SK-N-SH (cell line): ENCODE data around the gene ANK3. TPM values are rescaled to one million over a fixed set of nuclear protein-coding genes. Genes with fewer than 3 reads are reported as not detected.

Experiments
- CTCF ChIA-PET: fragments of 300-600, 350-600 bp; formaldehyde crosslinking; extraction: SDS; loops from one replicate; lab custom pipeline; 2021; lab: Yijun Ruan, JAX
- POLR2A ChIA-PET: fragments of 350-600 bp; sonication (Branson Sonifier 250); formaldehyde crosslinking; extraction: SDS; loops from one replicate; lab custom pipeline; 2020; ENCODE audit warnings: antibody characterized with exemption, inconsistent platforms; lab: Yijun Ruan, JAX
- DNase-seq: peaks from one replicate; pipeline ENCODE4 v3.0.0; 2012
- H2AFZ ChIP-seq: fragments of 200-600 bp; sonication (generic); 2 replicates; pipeline ENCODE4 v1.8.1; 2016; ENCODE audit warnings: antibody characterized with exemption, mild to moderate bottlenecking, low read depth
- H3F3A ChIP-seq: fragments of 200-600 bp; sonication (generic); replicated peaks from 2 replicates; pipeline ENCODE3; 2016; ENCODE audit warnings: antibody characterized with exemption, mild to moderate bottlenecking; ENCODE audit not compliant: insufficient read depth
- H3K27ac ChIP-seq, 2 experiments: fragments of 200-500 bp in 1 of 2; fragments of 200-600 bp in 1 of 2; sonication (Bioruptor generic) in 1 of 2; sonication (generic), shearing (Covaris generic) in 1 of 2; 2 replicates each; pipeline versions ENCODE4 v1.5.1 to v1.6.1; 2014 to 2016; ENCODE audit warnings: low read depth in 2 of 2, inconsistent platforms in 1 of 2, low read length in 1 of 2, mild to moderate bottlenecking in 1 of 2, mixed read lengths in 1 of 2
- H3K27me3 ChIP-seq: fragments of 200-600 bp; sonication (generic), shearing (Covaris generic); 2 replicates; pipeline ENCODE4 v1.6.1; 2016; ENCODE audit warnings: mixed run types; ENCODE audit not compliant: insufficient read depth
- H3K36me3 ChIP-seq, 2 experiments: fragments of 200-500 bp in 1 of 2; fragments of 200-600 bp in 1 of 2; sonication (Bioruptor generic) in 1 of 2; sonication (generic) in 1 of 2; replicated peaks in 1 of 2; 2 replicates each; pipeline versions ENCODE3 to v1.5.1; 2014 to 2016; ENCODE audit warnings: low read length in 1 of 2, mild to moderate bottlenecking in 1 of 2; ENCODE audit not compliant: insufficient read depth in 2 of 2, control insufficient read depth in 1 of 2
- H3K4me1 ChIP-seq, 2 experiments: fragments of 200-500 bp in 1 of 2; fragments of 200-600 bp in 1 of 2; sonication (Bioruptor generic) in 1 of 2; sonication (generic), shearing (Covaris generic) in 1 of 2; 2 replicates each; pipeline versions ENCODE4 v1.5.1 to v1.6.1; 2014 to 2016; ENCODE audit warnings: low read depth in 1 of 2, low read length in 1 of 2, mixed run types in 1 of 2; ENCODE audit not compliant: insufficient read depth in 2 of 2, control insufficient read depth in 1 of 2
- H3K4me2 ChIP-seq: fragments of 200-600 bp; sonication (generic), shearing (Covaris generic); 2 replicates; pipeline ENCODE4 v1.6.1; 2017; ENCODE audit warnings: mixed run types
- H3K4me3 ChIP-seq, 2 experiments: fragments of 200-500 bp in 1 of 2; fragments of 200-600 bp in 1 of 2; sonication (Bioruptor generic) in 1 of 2; sonication (generic), shearing (Covaris generic) in 1 of 2; 2 replicates each; pipeline versions ENCODE4 v1.5.1 to v1.8.1; 2014 to 2016; ENCODE audit warnings: low read depth in 2 of 2, inconsistent platforms in 1 of 2, low read length in 1 of 2, mild to moderate bottlenecking in 1 of 2, mixed read lengths in 1 of 2, moderate library complexity in 1 of 2
- H3K79me2 ChIP-seq: fragments of 200-600 bp; sonication (generic); 2 replicates; pipeline ENCODE4 v1.8.1; 2017; ENCODE audit warnings: mild to moderate bottlenecking; ENCODE audit not compliant: insufficient read depth
- H3K9ac ChIP-seq: fragments of 200-600 bp; sonication (generic); 2 replicates; pipeline ENCODE4 v1.6.1; 2017; ENCODE audit warnings: mixed run types
- H3K9me2 ChIP-seq: fragments of 200-600 bp; sonication (generic); 2 replicates; pipeline ENCODE4 v1.6.1; 2017; ENCODE audit warnings: mixed run types
- H3K9me3 ChIP-seq: fragments of 200-600 bp; sonication (generic); 2 replicates; pipeline ENCODE4 v1.6.1; 2017; ENCODE audit warnings: mixed run types, mild to moderate bottlenecking, moderate library complexity
- H4K20me1 ChIP-seq: fragments of 200-600 bp; sonication (generic); 2 replicates; pipeline ENCODE4 v1.6.1; 2017; ENCODE audit warnings: mild to moderate bottlenecking, mixed run types; ENCODE audit not compliant: insufficient read depth
- CTCF ChIP-seq: fragments of 200-600 bp; sonication (generic); IDR thresholded peaks from 2 replicates; pipeline ENCODE4 v1.6.1; 2017; ENCODE audit warnings: antibody characterized with exemption, mild to moderate bottlenecking, moderate library complexity
- FOXM1 ChIP-seq: IDR thresholded peaks from 2 replicates; pipeline ENCODE4 v1.4.0; 2012; ENCODE audit warnings: low read depth, mild to moderate bottlenecking
- GATA2 ChIP-seq: sonication (generic); formaldehyde crosslinking; IDR thresholded peaks from 2 replicates; pipeline ENCODE4 v1.5.0; 2020; ENCODE audit warnings: mild to moderate bottlenecking, missing genetic modification reagents
- JUND ChIP-seq: IDR thresholded peaks from 2 replicates; pipeline ENCODE4 v1.4.0; 2012
- NFIC ChIP-seq: IDR thresholded peaks from 2 replicates; pipeline ENCODE4 v1.4.0; 2012; ENCODE audit warnings: borderline replicate concordance
- NRF1 ChIP-seq: IDR thresholded peaks from 2 replicates; pipeline ENCODE4 v1.6.1; 2012; ENCODE audit warnings: low read depth, mild to moderate bottlenecking, low read length
- POLR2AphosphoS5 ChIP-seq: IDR thresholded peaks from 2 replicates; pipeline ENCODE4 v1.6.1; 2012; ENCODE audit warnings: low read depth, low read length
- RAD21 ChIP-seq: IDR thresholded peaks from 2 replicates; pipeline ENCODE4 v1.6.1; 2012; ENCODE audit warnings: mild to moderate bottlenecking, low read length
- TAF1 ChIP-seq: IDR thresholded peaks from 2 replicates; pipeline ENCODE4 v1.6.1; 2012; ENCODE audit warnings: low read depth, mild to moderate bottlenecking, low read length, moderate library complexity, borderline replicate concordance
- USF2 ChIP-seq: fragments of 150-350 bp; IDR thresholded peaks from 2 replicates; pipeline ENCODE4 v1.6.1; 2017; ENCODE audit warnings: antibody characterized with exemption, low read length, low read depth, borderline replicate concordance
- ZBTB33 ChIP-seq: IDR thresholded peaks from 2 replicates; pipeline ENCODE4 v1.4.0; 2012; ENCODE audit warnings: low read depth, borderline replicate concordance
- WGBS: methylation state at CpG from one replicate; pipeline ENCODE4 v1.1.6; 2017; ENCODE audit warnings: low lambda C conversion rate; 5-methylcytosine and 5-hydroxymethylcytosine counted together
- polyA plus RNA-seq, 3 experiments: library from polyadenylated mRNA; depleted of rRNA; stranded (reverse); fragments of >200 nt; gene quantifications; 2 replicates each; pipeline ENCODE4 v1.2.3, GENCODE V29; 2012

ANK3 gene
- polyA plus RNA-seq, 1 of the 3 experiments (the other 2 are of a cell fraction): 10.0 TPM

- Histone ChIP-seq H2AFZ (no peak overlapping the region), H3K36me3 (no peaks in the 10 kb centered on the region), H3K9me2 (no peaks in the 10 kb centered on the region), H3K4me1 (peaks cover 8 to 33% of the 10 kb centered on the region in 2 experiments), H3K4me3 (no peak overlapping the region), H4K20me1 (no peaks in the 10 kb centered on the region), H3K27ac (no peak overlapping the region), H3K79me2 (no peaks in the 10 kb centered on the region), H3F3A (peaks cover 20% of the 10 kb centered on the region), H3K27me3 (no peaks in the 10 kb centered on the region), H3K9ac (no peak overlapping the region), H3K4me2 (no peak overlapping the region), H3K9me3 (no peaks in the 10 kb centered on the region)
- POLR2A ChIA-PET: no interaction called here
- no peak for DNase-seq
- CTCF ChIA-PET: no interaction called here
- no peak for TF ChIP-seq NFIC
- no peak for TF ChIP-seq TAF1
- no peak for TF ChIP-seq ZBTB33
- TF ChIP-seq POLR2AphosphoS5: no peak
- TF ChIP-seq CTCF: no peak
- TF ChIP-seq RAD21: no peak
- no peak for TF ChIP-seq NRF1
- TF ChIP-seq USF2: no peak
- TF ChIP-seq FOXM1: no peak
- 77% methylated on average over 2 of the region's 2 CpGs for WGBS
Observed at GRCh38 chr10:60394446-60394845, 4.8 kb upstream of the ANK3 start.

- CTCF ChIA-PET: no interaction called here
- no peak overlapping the region for H2AFZ ChIP-seq
- H3K27me3 ChIP-seq: no peaks in the 10 kb centered on the region
- peaks cover 2% of the 10 kb centered on the region for H3F3A ChIP-seq
- TF ChIP-seq JUND (peak; percentile 21; the same call in 1 of the 2 replicates), GATA2 (CRISPR knock-in tag) (no peak)
- TF ChIP-seq, all 33 proteins: peak for 1
- Histone ChIP-seq H3K4me3 (no peak overlapping the region), H3K36me3 (no peaks in the 10 kb centered on the region), H3K4me2 (no peak overlapping the region), H3K4me1 (peaks cover 8 to 25% of the 10 kb centered on the region in 2 experiments; a peak in 3 of 4 replicates), H3K9me3 (no peaks in the 10 kb centered on the region), H3K9ac (no peak overlapping the region), H3K27ac (no peak overlapping the region), H4K20me1 (no peaks in the 10 kb centered on the region), H3K79me2 (no peaks in the 10 kb centered on the region), H3K9me2 (no peaks in the 10 kb centered on the region)
- WGBS: 66% methylated on average over 3 of the region's 3 CpGs
- DNase-seq: no peak
- POLR2A ChIA-PET: no interaction called here
Observed at GRCh38 chr10:60390224-60390626, 550 bp upstream of the ANK3 start.
